GM18519 (cell line): ENCODE measurements around the gene EWSR1.

Experiments used
- ATAC-seq: cut with Tn5 transposase; IDR thresholded peaks from one replicate; pipeline ENCODE4 v1.9.1; 2021; ENCODE audit warnings: mild to moderate bottlenecking, moderate library complexity; ENCODE audit not compliant: unreplicated experiment, low FRiP score

EWSR1 gene

GRCh38 chr22:29268511-29269229, 602 bp downstream of the EWSR1 start:
- no peak for ATAC-seq

- ATAC-seq = no peak
These were observed 1.1 kb downstream of the EWSR1 start for GRCh38 chr22:29269230-29269604.

- ATAC-seq = no peak
These were observed 1.8 kb downstream of the EWSR1 start for GRCh38 chr22:29269731-29270474.

- ATAC-seq = no peak
These were observed 2.6 kb downstream of the EWSR1 start for GRCh38 chr22:29270475-29271271.

GRCh38 chr22:29272624-29273023, 4.6 kb downstream of the EWSR1 start:
- no peak for ATAC-seq

GRCh38 chr22:29275167-29275566, 7.1 kb downstream of the EWSR1 start:
- no peak for ATAC-seq

GRCh38 chr22:29275819-29276565, 7.9 kb downstream of the EWSR1 start:
- no peak for ATAC-seq

- ATAC-seq = no peak
These were observed 9.9 kb downstream of the EWSR1 start for GRCh38 chr22:29277927-29278326.

GRCh38 chr22:29284196-29284595, 16.1 kb downstream of the EWSR1 start:
- ATAC-seq = no peak

- ATAC-seq = no peak
These were observed 20.8 kb downstream of the EWSR1 start for GRCh38 chr22:29288837-29289236.

GRCh38 chr22:29290061-29290460, 22.0 kb downstream of the EWSR1 start:
- ATAC-seq = no peak

- no peak for ATAC-seq
These were observed 23.1 kb downstream of the EWSR1 start for GRCh38 chr22:29291215-29291614.

GRCh38 chr22:29292379-29292778, 24.3 kb downstream of the EWSR1 start:
- ATAC-seq = no peak

GRCh38 chr22:29298641-29299040, 30.6 kb downstream of the EWSR1 start:
- ATAC-seq = no peak

GRCh38 chr22:29299136-29299900, 31.2 kb downstream of the EWSR1 start:
- ATAC-seq = no peak

GRCh38 chr22:29300467-29300806, 32.4 kb downstream of the EWSR1 start:
- no peak for ATAC-seq

- ATAC-seq = no peak
These were observed 32.9 kb downstream of the EWSR1 start for GRCh38 chr22:29300807-29301601.

- no peak for ATAC-seq
These were observed 33.8 kb downstream of the EWSR1 start for GRCh38 chr22:29301716-29302401.

- ATAC-seq = no peak
These were observed 34.3 kb downstream of the EWSR1 start for GRCh38 chr22:29302402-29302680.
